HAP-1 (cell line): ENCODE data around the gene ATP8A2.
A peak's percentile ranks its signal among the peaks of the same experiment; 100 is the strongest.

Source experiments
- DNase-seq, 2 experiments: peaks; one replicate each; pipeline ENCODE4 v3.0.0-alpha.2; 2016 to 2020; ENCODE audit warnings: low spot score in 2 of 2
- H3K27me3 ChIP-seq: fragments of 250-450 bp; sonication (Bioruptor Pico); 2 replicates; pipeline ENCODE4 v1.5.1; 2020; ENCODE audit warnings: low read depth, mild to moderate bottlenecking, moderate library complexity
- H3K36me3 ChIP-seq: fragments of 250-450 bp; sonication (Bioruptor Pico); replicated peaks from 2 replicates; pipeline ENCODE4 v1.5.1; 2020; ENCODE audit warnings: mild to moderate bottlenecking
- H3K4me1 ChIP-seq: fragments of 250-450 bp; sonication (Bioruptor Pico); 2 replicates; pipeline ENCODE4 v1.5.1; 2020; ENCODE audit warnings: mild to moderate bottlenecking
- H3K4me3 ChIP-seq: fragments of 250-450 bp; sonication (Bioruptor Pico); 2 replicates; pipeline ENCODE4 v1.5.1; 2020; ENCODE audit warnings: mild to moderate bottlenecking, moderate library complexity
- H3K9me3 ChIP-seq: fragments of 250-450 bp; sonication (Bioruptor Pico); 2 replicates; pipeline ENCODE4 v1.5.1; 2020; ENCODE audit warnings: mild to moderate bottlenecking, moderate library complexity
- in situ Hi-C: fragments of 300-500 bp; cut with MboI; formaldehyde crosslinking; loops from 3 replicates; pipeline ENCODE4 v1.14.3; 2020; ENCODE audit warnings: low sequenced_read_pairs, inconsistent platforms, mixed read lengths

Gene ATP8A2

GRCh38 chr13:25371158-25371874 is 458 bp upstream of the ATP8A2 start:
- DNase-seq = no peak
- peak overlapping the region; percentile 40 for H3K4me3 ChIP-seq
- 0 out of 2 replicates have a peak, but pooled peaks cover 2% of the 10 kb centered on the region for H3K27me3 ChIP-seq
- 0 out of 2 replicates have a peak, but pooled peaks cover 2% of the 10 kb centered on the region for H3K4me1 ChIP-seq
- H3K36me3 ChIP-seq = no peaks in the 10 kb centered on the region
- no peaks in the 10 kb centered on the region for H3K9me3 ChIP-seq
- in situ Hi-C loops = loop anchor here (25.0 kb wide), 1 partner anchor 691 kb away; the partner anchor contains the start of gene SHISA2

DNA sequence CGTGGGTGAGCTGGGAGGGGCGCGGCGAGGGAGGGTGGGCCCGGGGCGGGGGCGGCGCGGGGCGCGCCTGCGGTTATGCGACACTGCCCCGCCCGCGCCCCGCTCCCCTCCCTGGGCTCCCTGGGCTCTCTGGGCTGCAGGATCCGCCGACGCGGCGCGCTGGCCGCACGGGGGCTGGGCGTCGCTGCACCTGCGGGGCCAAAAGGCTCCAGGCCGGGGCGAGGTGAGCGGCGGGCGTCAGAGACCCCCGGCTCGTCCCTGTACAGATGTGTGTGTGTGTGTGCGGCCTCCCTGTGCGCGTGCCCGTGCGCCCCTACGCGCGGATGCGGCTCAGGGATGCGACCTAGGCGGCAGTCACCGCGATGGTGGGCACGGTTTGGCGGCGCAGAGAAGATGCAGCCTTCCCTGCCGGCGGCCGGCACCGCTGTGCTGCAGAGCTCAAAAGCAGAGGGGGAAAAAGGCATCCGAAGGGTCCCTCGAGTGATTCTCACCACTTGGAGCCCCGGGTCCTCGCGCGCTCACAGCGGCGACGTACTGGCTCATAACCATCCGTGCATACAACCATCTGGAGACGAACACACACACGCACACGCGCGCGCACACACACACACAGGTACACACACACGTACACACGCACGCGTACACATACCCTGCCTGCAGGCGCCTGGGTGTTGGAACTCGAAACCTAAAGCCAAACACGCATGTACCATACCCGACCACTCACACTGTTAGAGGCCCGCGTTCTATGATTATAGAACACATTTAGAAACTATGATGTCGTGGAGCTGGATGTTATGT is 709 bp downstream of the ATP8A2 start:
- H3K27me3 ChIP-seq = 0 out of 2 replicates have a peak, but pooled peaks cover 2% of the 10 kb centered on the region
- no peaks in the 10 kb centered on the region for H3K9me3 ChIP-seq
- H3K4me3 ChIP-seq = peak overlapping the region; percentile 40
- in situ Hi-C loops = loop anchor here (25.0 kb wide), 1 partner anchor 690 kb away; the partner anchor contains the start of gene SHISA2
- 0 out of 2 replicates have a peak, but pooled peaks cover 2% of the 10 kb centered on the region for H3K4me1 ChIP-seq
- no peaks in the 10 kb centered on the region for H3K36me3 ChIP-seq
- DNase-seq = peak in 1 of 2 experiments; percentile 59

- in situ Hi-C loops = no loop called here
- peak; percentile 66 to 72 for DNase-seq
- H3K27me3 ChIP-seq = no peaks in the 10 kb centered on the region
- 0 out of 2 replicates have a peak, but pooled peaks cover 2% of the 10 kb centered on the region for H3K4me1 ChIP-seq
- no peaks in the 10 kb centered on the region for H3K36me3 ChIP-seq
- no peaks in the 10 kb centered on the region for H3K9me3 ChIP-seq
- no peak overlapping the region for H3K4me3 ChIP-seq
Observed at GRCh38 chr13:25375727-25376358, 4.1 kb downstream of the ATP8A2 start.

GRCh38 chr13:25377244-25377962 is 5.6 kb downstream of the ATP8A2 start:
- no peaks in the 10 kb centered on the region for H3K27me3 ChIP-seq
- no peaks in the 10 kb centered on the region for H3K36me3 ChIP-seq
- no peaks in the 10 kb centered on the region for H3K9me3 ChIP-seq
- in situ Hi-C loops = no loop called here
- H3K4me1 ChIP-seq = no peaks in the 10 kb centered on the region
- no peak for DNase-seq
- H3K4me3 ChIP-seq = no peak overlapping the region

DNA sequence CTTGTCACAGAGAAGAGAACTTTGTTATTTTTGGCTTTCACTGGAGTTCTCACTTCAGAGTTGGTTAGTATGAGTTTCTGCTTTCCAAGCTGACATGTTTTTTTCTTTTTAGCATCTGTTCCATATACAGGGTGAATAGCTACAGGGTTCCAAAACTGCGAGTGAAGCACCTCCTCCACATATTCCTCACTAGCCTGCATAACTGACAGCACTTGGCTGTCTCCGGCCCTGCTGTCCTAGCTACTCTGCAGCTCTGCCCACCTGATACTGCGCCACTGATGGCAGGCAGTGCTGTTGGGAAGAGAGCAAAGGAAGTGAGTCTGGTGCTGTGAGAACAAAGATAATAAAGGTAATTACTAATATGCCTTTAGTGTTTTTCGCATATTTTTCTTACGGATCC is 6.8 kb downstream of the ATP8A2 start:
- in situ Hi-C loops = no loop called here
- no peaks in the 10 kb centered on the region for H3K36me3 ChIP-seq
- H3K4me1 ChIP-seq = no peaks in the 10 kb centered on the region
- H3K9me3 ChIP-seq = no peaks in the 10 kb centered on the region
- DNase-seq = no peak
- H3K27me3 ChIP-seq = no peaks in the 10 kb centered on the region
- H3K4me3 ChIP-seq = no peak overlapping the region

- H3K4me3 ChIP-seq = no peak overlapping the region
- no peaks in the 10 kb centered on the region for H3K27me3 ChIP-seq
- DNase-seq = no peak
- no peaks in the 10 kb centered on the region for H3K9me3 ChIP-seq
- no peaks in the 10 kb centered on the region for H3K4me1 ChIP-seq
- in situ Hi-C loops = no loop called here
- H3K36me3 ChIP-seq = no peaks in the 10 kb centered on the region
Observed at GRCh38 chr13:25379011-25379410, 7.2 kb downstream of the ATP8A2 start.

GRCh38 chr13:25380082-25380481 is 8.3 kb downstream of the ATP8A2 start:
- H3K4me1 ChIP-seq = no peaks in the 10 kb centered on the region
- in situ Hi-C loops = no loop called here
- H3K36me3 ChIP-seq = no peaks in the 10 kb centered on the region
- H3K4me3 ChIP-seq = no peak overlapping the region
- no peaks in the 10 kb centered on the region for H3K9me3 ChIP-seq
- DNase-seq = no peak
- H3K27me3 ChIP-seq = no peaks in the 10 kb centered on the region

GRCh38 chr13:25380741-25381324 is 9.1 kb downstream of the ATP8A2 start:
- in situ Hi-C loops = no loop called here
- no peak for DNase-seq

DNA sequence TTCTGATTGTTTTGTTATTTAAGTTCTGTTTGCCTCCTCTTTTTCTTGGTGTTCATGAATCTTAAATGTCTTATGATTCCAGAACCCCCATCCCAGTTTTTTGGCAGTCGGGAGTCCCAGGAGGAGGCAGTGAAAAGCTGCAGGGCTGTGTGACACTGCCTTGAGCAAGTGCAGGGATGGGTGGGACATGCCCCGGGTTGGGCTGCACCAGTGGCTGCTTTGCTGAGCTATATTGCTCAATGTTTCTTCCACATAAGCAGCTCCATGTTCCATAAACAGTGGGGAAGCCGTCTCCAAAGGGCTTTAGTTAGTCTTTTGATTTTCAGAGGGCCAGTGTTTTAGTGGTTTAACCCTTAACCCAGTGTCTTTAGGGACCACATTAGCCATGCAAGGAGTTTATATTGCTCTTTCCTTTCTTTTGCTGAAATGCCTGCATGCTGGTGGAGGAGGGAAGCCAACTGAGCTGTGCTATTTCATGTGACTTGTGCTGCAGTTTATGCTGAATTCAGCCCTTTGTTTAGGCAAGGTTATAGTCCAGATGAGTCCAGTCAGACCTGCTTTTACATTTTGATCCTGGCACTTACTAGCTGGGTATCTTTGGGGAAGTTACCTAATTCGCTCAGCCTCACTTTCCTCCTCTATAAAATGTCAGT is 13.1 kb downstream of the ATP8A2 start:
- Histone ChIP-seq H3K36me3 (no peaks in the 10 kb centered on the region), H3K9me3 (no peaks in the 10 kb centered on the region), H3K4me1 (no peaks in the 10 kb centered on the region), H3K27me3 (no peaks in the 10 kb centered on the region), H3K4me3 (no peak overlapping the region)
- in situ Hi-C loops = no loop called here
- peak in 1 of 2 experiments; percentile 21 for DNase-seq

More at GRCh38 chr13:25380741-25381324, 9.1 kb downstream of the ATP8A2 start:
- Histone ChIP-seq H3K4me3 (no peak overlapping the region), H3K27me3 (no peaks in the 10 kb centered on the region), H3K36me3 (no peaks in the 10 kb centered on the region), H3K9me3 (no peaks in the 10 kb centered on the region), H3K4me1 (no peaks in the 10 kb centered on the region)

DNA sequence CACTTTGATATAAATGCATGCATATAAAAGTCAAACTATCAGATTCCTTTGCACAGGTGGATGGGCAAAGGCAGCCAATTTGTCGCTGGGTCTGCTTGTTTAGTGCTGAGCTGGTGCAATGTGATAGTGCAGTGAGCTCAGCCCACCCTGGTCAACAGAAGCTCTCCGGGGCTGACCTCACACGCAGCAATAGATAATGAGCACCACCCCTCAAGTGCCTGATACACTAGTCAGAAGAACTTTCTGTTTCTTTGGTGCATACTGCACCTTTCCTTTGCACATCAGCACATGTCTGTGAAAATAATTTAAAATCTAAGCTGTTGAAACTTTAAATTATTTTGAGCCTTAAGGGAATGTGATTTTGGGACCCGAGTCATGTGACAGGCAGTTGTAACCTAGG is 20.2 kb downstream of the ATP8A2 start:
- Histone ChIP-seq H3K27me3 (no peaks in the 10 kb centered on the region), H3K4me3 (no peak overlapping the region), H3K4me1 (no peaks in the 10 kb centered on the region), H3K9me3 (no peaks in the 10 kb centered on the region), H3K36me3 (no peaks in the 10 kb centered on the region)
- in situ Hi-C loops = no loop called here
- no peak for DNase-seq

GRCh38 chr13:25394402-25395060 is 22.8 kb downstream of the ATP8A2 start:
- Histone ChIP-seq H3K4me3 (no peak overlapping the region), H3K36me3 (no peaks in the 10 kb centered on the region), H3K27me3 (no peaks in the 10 kb centered on the region), H3K4me1 (no peaks in the 10 kb centered on the region), H3K9me3 (no peaks in the 10 kb centered on the region)
- in situ Hi-C loops = no loop called here
- DNase-seq = no peak

DNA sequence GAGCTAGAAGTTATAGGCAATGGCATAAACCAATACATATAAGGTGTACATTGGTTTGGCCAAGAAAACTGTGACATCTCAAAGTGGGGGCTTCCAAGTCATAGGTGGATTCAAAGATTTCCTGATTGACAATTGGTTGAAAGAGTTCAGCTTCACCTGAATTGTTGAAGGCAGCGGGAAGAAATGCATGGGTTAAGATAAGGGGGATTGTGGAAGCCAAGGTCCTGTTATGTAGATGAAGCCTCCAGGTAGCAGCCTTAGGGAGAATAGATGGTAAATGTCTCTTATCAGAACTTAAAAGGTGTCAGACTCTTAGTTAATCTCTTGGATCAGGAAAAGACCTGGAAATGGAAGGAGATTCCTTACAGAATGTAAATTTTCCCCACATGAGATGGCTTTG is 26.0 kb downstream of the ATP8A2 start:
- no peaks in the 10 kb centered on the region for H3K36me3 ChIP-seq
- H3K4me1 ChIP-seq = no peaks in the 10 kb centered on the region
- in situ Hi-C loops = no loop called here
- no peaks in the 10 kb centered on the region for H3K9me3 ChIP-seq
- H3K4me3 ChIP-seq = no peak overlapping the region
- DNase-seq = no peak
- H3K27me3 ChIP-seq = no peaks in the 10 kb centered on the region
